PC-3 (cell line): ENCODE results near the gene E2F3. TPM values are rescaled to one million over a fixed set of nuclear protein-coding genes. Genes with fewer than 3 reads are reported as not detected.

Experiments used
- ATAC-seq: fragments of 200-7000 bp; cut with Tn5 transposase; 2 replicates; pipeline ENCODE4 v1.9.1; 2020; ENCODE audit warnings: mild to moderate bottlenecking, moderate library complexity
- BruUV-seq: library from RNA; stranded (reverse); fragments of 400-500 nt; replicated peaks from 2 replicates; lab custom pipeline; 2021; lab: Mats Ljungman, UMichigan
- CTCF ChIA-PET: fragments of 300-600 bp; sonication (Branson Sonifier 250); formaldehyde crosslinking; loops from one replicate; lab custom pipeline; 2022; ENCODE audit warnings: antibody characterized with exemption; lab: Charles Lee
- POLR2A ChIA-PET: fragments of 300-600 bp; sonication (Branson Sonifier 250); formaldehyde crosslinking; loops from one replicate; lab custom pipeline; 2022; ENCODE audit warnings: antibody characterized with exemption; ENCODE audit not compliant: unreplicated experiment; lab: Charles Lee
- DNase-seq: peaks from one replicate; pipeline ENCODE4 v3.0.0-alpha.2; 2015
- H2AFZ ChIP-seq: fragments of 300-600 bp; sonication (generic); 2 replicates; pipeline ENCODE4 v1.6.0; 2016; ENCODE audit warnings: antibody characterized with exemption, low read length
- H3F3A ChIP-seq: fragments of 300-600 bp; sonication (generic); one replicate; pipeline ENCODE4 v1.6.0; 2017; ENCODE audit warnings: antibody characterized with exemption, low read length, control low read depth, mild to moderate bottlenecking; ENCODE audit not compliant: unreplicated experiment
- H3K27ac ChIP-seq: fragments of 300-600 bp; sonication (generic); 2 replicates; pipeline ENCODE4 v1.5.1; 2016; ENCODE audit warnings: mild to moderate bottlenecking, low read length
- H3K27me3 ChIP-seq: fragments of 300-600 bp; sonication (generic); 2 replicates; pipeline ENCODE4 v1.6.1; 2016; ENCODE audit warnings: low read length, mixed read lengths
- H3K36me3 ChIP-seq: fragments of 300-600 bp; sonication (generic); 2 replicates; pipeline ENCODE4 v1.6.1; 2016; ENCODE audit warnings: low read depth, mixed run types, low read length, mixed read lengths
- H3K4me1 ChIP-seq: fragments of 300-600 bp; sonication (generic); 2 replicates; pipeline ENCODE4 v1.5.1; 2016; ENCODE audit warnings: low read length; ENCODE audit not compliant: insufficient read depth
- H3K4me2 ChIP-seq: fragments of 300-600 bp; sonication (generic); 2 replicates; pipeline ENCODE4 v1.6.0; 2016; ENCODE audit warnings: low read length
- H3K4me3 ChIP-seq: fragments of 300-600 bp; sonication (generic); 2 replicates; pipeline ENCODE4 v1.5.1; 2016; ENCODE audit warnings: mild to moderate bottlenecking, low read length, mixed read lengths
- H3K79me2 ChIP-seq: fragments of 300-600 bp; sonication (generic); 2 replicates; pipeline ENCODE4 v1.6.1; 2017; ENCODE audit warnings: low read length, mixed read lengths
- H3K9ac ChIP-seq: fragments of 300-600 bp; sonication (generic); 2 replicates; pipeline ENCODE4 v1.6.0; 2016; ENCODE audit warnings: mild to moderate bottlenecking, low read length
- H3K9me2 ChIP-seq: fragments of 300-600 bp; sonication (generic); replicated peaks from 2 replicates; pipeline ENCODE4 v1.6.1; 2016; ENCODE audit warnings: mixed run types, low read length, mixed read lengths
- H3K9me3 ChIP-seq: fragments of 300-600 bp; sonication (generic); 2 replicates; pipeline ENCODE4 v1.6.1; 2016; ENCODE audit warnings: low read length, mixed read lengths
- H4K20me1 ChIP-seq: fragments of 300-600 bp; sonication (generic); 2 replicates; pipeline ENCODE4 v1.6.1; 2016; ENCODE audit warnings: low read length, mixed read lengths
- EZH2 ChIP-seq: fragments of 300-600 bp; sonication (generic); IDR thresholded peaks from one replicate; pipeline ENCODE4 v1.6.1; 2017; ENCODE audit warnings: antibody characterized with exemption, mild to moderate bottlenecking, low read length; ENCODE audit not compliant: unreplicated experiment
- EZH2phosphoT487 ChIP-seq: fragments of 300-600 bp; sonication (generic); IDR thresholded peaks from 2 replicates; pipeline ENCODE4 v1.6.1; 2018; ENCODE audit warnings: mild to moderate bottlenecking, antibody characterized with exemption, low read length, borderline replicate concordance
- intact Hi-C: fragments of 100-400 bp; cut with micrococcal nuclease; formaldehyde crosslinking; loops from 2 replicates; pipeline ENCODE4 v1.9.0; 2023
- total RNA-seq: library from RNA; depleted of rRNA; stranded (reverse); fragments of >200 nt; gene quantifications from 2 replicates; pipeline ENCODE4 v1.2.3, GENCODE V29; 2014
- TF ChIP-seq, protein P1 (sequence below): fragments of 300-600 bp; sonication (generic); conservative IDR thresholded peaks from 2 replicates; pipeline ENCODE4 v1.5.1; 2017; ENCODE audit warnings: antibody characterized with exemption, low read depth, mild to moderate bottlenecking, low read length

E2F3 gene
- total RNA-seq, 1 experiment from 2014 or later, result 8.8 TPM

GRCh38 chr6:20411953-20412681 lies 10.4 kb downstream of the E2F3 start:
- no peak overlapping the region for H3K4me2 ChIP-seq
- TF ChIP-seq EZH2phosphoT487, result no peak
- no peak for DNase-seq
- H4K20me1 ChIP-seq, result peaks cover 91% of the 10 kb centered on the region
- ChIA-PET CTCF (no interaction called here), POLR2A (no interaction called here)
- H3K9ac ChIP-seq, result no peak overlapping the region
- no peaks in the 10 kb centered on the region for H3K9me3 ChIP-seq
- peaks cover 21% of the 10 kb centered on the region for H3K36me3 ChIP-seq
- intact Hi-C loops, result no loop called here
- H3K4me3 ChIP-seq, result no peak overlapping the region
- no peaks in the 10 kb centered on the region for H3F3A ChIP-seq
- no peak overlapping the region for H3K27ac ChIP-seq
- no peaks in the 10 kb centered on the region for H3K9me2 ChIP-seq
- no peaks in the 10 kb centered on the region for H3K27me3 ChIP-seq
- no peak for ATAC-seq
- peaks cover 100% of the 10 kb centered on the region for H3K79me2 ChIP-seq
- BruUV-seq, result no TSS peak
- H3K4me1 ChIP-seq, result no peaks in the 10 kb centered on the region
- H2AFZ ChIP-seq, result no peak overlapping the region

DNA sequence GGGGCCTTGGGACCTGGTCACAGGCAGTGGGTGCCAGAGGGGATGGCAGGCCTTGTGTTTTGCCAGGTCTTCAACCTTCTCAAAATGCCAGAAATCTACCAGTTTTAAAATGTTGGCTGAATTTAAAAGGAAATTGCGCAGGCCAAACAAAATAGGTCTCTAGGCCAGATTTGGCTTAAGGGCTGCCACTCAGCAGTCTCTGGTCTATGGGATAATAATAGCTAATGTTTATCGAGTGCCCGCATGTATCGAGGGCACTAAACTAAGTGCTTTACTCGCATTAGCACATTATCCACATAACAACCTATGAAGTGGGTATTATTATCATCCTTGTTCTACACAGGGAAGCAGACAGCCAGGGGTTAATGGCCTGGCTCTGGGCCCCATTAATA lies 11.0 kb downstream of the E2F3 start:
- Histone ChIP-seq H3K4me1 (no peaks in the 10 kb centered on the region), H2AFZ (no peak overlapping the region), H3K36me3 (peaks cover 16% of the 10 kb centered on the region), H3F3A (no peaks in the 10 kb centered on the region), H3K9me2 (no peaks in the 10 kb centered on the region), H3K4me2 (no peak overlapping the region), H3K79me2 (peaks cover 99% of the 10 kb centered on the region), H3K27ac (no peak overlapping the region), H3K27me3 (no peaks in the 10 kb centered on the region), H4K20me1 (peaks cover 89% of the 10 kb centered on the region), H3K9me3 (no peaks in the 10 kb centered on the region), H3K4me3 (no peak overlapping the region), H3K9ac (no peak overlapping the region)
- ChIA-PET CTCF (no interaction called here), POLR2A (no interaction called here)
- no peak for DNase-seq
- TF ChIP-seq, protein P1, sequence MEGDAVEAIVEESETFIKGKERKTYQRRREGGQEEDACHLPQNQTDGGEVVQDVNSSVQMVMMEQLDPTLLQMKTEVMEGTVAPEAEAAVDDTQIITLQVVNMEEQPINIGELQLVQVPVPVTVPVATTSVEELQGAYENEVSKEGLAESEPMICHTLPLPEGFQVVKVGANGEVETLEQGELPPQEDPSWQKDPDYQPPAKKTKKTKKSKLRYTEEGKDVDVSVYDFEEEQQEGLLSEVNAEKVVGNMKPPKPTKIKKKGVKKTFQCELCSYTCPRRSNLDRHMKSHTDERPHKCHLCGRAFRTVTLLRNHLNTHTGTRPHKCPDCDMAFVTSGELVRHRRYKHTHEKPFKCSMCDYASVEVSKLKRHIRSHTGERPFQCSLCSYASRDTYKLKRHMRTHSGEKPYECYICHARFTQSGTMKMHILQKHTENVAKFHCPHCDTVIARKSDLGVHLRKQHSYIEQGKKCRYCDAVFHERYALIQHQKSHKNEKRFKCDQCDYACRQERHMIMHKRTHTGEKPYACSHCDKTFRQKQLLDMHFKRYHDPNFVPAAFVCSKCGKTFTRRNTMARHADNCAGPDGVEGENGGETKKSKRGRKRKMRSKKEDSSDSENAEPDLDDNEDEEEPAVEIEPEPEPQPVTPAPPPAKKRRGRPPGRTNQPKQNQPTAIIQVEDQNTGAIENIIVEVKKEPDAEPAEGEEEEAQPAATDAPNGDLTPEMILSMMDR, result no peak
- TF ChIP-seq EZH2, result no peak
- TF ChIP-seq EZH2phosphoT487, result no peak
- no peak for ATAC-seq
- intact Hi-C loops, result no loop called here
- no TSS peak for BruUV-seq

- POLR2A ChIA-PET, result interaction anchor here (0.6 kb wide), 1 partner anchor 121 kb away, joined by 3 read pairs; the partner anchor contains the start of gene CDKAL1
- no peak overlapping the region for H3K9ac ChIP-seq
These were observed 12.1 kb downstream of the E2F3 start for GRCh38 chr6:20413826-20414225.

More at GRCh38 chr6:20413826-20414225, 12.1 kb downstream of the E2F3 start:
- no peaks in the 10 kb centered on the region for H3F3A ChIP-seq
- no peaks in the 10 kb centered on the region for H3K9me2 ChIP-seq
- H2AFZ ChIP-seq, result no peak overlapping the region
- H3K4me3 ChIP-seq, result no peak overlapping the region
- H4K20me1 ChIP-seq, result peaks cover 86% of the 10 kb centered on the region
- H3K36me3 ChIP-seq, result peaks cover 7% of the 10 kb centered on the region; the same call in 1 of the 2 replicates
- CTCF ChIA-PET, result no interaction called here
- no TSS peak for BruUV-seq
- no peak for DNase-seq
- H3K9me3 ChIP-seq, result no peaks in the 10 kb centered on the region
- no peaks in the 10 kb centered on the region for H3K27me3 ChIP-seq
- TF ChIP-seq EZH2phosphoT487, result no peak
- TF ChIP-seq EZH2, result no peak
- TF ChIP-seq, protein P1, result no peak
- no peak overlapping the region for H3K27ac ChIP-seq
- H3K4me1 ChIP-seq, result no peaks in the 10 kb centered on the region
- H3K4me2 ChIP-seq, result no peak overlapping the region
- peaks cover 99% of the 10 kb centered on the region for H3K79me2 ChIP-seq
- intact Hi-C loops, result no loop called here
- no peak for ATAC-seq
